ENCODE results near the gene PRND.
"Not testable (repeated sequence)": the region's sequence is repeated elsewhere in the genome, so short reads cannot be mapped to it uniquely, and the experiment has no call there.

PRND gene, protein sequence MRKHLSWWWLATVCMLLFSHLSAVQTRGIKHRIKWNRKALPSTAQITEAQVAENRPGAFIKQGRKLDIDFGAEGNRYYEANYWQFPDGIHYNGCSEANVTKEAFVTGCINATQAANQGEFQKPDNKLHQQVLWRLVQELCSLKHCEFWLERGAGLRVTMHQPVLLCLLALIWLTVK

DNA sequence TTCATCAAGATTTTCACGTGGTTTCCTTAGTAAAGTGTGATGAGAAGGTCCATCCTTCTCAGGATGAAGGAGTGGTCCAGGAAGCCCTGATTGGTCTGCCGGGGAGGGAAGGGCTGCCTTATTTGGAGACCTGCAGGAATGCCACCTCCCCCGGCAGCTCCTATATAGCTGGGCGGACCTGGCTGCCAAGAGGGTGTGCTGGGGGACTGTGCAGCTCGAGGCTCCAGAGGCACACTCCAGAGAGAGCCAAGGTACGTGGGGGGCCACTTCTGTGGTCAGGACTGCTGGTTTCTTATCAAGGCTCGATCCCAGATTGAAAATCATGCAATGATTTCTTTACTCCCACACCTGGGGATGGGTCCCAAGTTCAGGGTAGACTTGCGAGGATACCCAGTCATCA lies at the start of gene PRND:
Gene PRND (plus strand): TSS at position 191 of the 400 bp plus-strand sequence. CDS start 2,643 bp downstream, outside the sequence.
- DNase-seq (ENCODE audit: low spot score), result no peak

DNA sequence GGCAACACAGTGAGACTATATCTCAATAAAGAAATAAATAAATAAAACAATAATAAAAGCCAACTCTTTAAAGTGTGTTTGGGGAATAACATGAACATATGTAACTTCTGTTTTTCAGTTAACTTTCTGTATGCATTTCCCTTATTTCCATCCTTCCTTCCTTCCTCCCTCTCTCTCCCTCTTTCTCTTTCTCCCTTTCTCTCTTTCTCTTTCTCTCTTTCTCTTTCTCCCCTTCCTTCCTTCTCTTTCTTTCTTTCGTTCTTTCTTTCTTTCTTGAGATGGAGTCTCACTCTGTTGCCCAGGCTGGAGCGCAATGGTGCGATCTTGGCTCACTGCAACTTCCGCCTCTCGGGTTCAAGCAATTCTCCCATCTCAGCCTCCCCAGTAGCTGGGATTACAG lies 48.8 kb upstream of the PRND start:
- DNase-seq (ENCODE audit: low spot score), result no peak

DNA sequence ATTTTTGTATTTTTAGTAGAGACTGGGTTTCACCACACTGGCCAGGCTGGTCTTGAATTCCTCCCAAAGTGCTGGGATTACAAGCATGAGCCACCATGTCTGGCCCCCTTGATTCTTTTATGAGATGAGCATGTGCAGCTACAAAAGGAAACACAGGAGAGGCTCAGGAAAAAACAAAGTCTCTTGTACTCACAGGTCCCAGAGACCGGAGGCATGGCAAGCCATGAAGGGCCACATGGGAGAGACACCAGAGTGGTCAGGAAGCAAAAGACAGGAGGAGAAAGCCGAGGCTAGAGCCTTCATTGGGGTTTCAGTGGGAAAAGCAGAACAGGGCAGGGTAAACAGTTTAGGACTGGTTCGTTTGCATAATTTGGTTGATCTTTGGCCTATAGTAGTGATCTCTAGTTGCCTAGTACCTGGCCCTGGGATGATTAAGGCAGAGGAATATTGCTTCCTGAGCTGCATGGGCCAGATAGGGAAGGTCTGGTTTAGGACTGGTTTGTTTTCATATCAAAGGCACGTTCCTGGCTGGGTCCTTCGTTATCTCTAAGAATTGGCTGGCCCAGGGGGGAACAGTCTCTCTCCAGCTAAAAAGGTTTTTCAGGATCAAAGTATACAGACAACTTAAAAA lies 48.2 kb upstream of the PRND start:
- DNase-seq (ENCODE audit: low spot score), result no peak

DNA sequence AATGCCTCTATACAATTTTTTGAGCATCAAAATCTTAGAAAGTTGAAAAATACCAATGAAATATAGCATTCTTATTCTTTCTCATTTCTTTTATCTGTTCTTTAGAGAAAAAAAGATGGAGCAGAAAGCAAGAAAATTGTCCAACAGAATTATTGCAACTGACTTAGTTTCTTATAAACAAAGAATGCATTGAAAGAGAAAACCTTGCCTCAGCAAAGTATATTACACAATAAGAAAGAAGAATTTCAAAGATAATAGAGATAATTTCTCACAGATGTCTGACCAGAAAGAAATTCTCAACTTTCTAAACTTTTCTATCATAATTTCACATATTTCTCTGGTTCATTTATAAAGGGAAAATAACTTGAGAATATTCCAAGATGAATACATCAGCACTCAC lies 47.0 kb upstream of the PRND start:
- DNase-seq (ENCODE audit: low spot score), result no peak

DNA sequence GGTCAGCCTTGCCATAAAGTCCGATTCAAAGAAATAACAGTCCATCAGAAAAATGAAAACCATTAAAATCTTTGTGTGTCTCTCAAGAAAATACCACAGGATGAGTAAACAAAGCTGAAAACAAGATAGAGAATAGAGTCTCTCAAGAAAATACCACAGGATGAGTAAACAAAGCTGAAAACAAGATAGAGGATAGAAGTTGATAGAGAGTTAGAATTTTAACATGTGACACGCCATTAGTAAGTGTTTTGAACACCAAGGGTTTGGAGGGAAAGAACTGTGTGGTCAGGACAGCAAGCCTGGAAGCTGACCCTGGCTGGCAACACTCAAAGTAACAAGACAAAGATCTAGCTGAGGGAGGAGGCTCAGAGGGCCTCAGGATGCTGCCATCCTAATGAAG lies 43.9 kb upstream of the PRND start:
- DNase-seq (ENCODE audit: low spot score), result no peak

DNA sequence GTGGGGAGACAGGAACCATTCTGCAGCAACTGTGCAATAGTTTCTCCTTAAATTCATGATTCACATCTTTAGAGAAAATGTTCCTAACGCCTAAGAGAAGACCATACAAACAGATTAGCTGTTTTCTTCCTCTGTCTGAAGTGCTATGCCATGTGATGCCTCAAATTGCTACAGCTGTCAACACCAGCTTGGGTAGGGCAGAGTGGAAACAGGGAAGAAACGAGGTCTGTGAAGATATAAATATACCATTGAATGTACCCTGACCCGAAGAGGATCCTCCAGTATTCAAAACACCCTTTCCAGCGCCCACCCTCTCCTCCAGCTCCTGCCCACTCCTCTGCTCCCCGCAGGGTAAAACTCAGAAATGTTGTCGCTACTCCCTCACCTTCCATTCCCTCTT lies 40.3 kb upstream of the PRND start:
- no peak for DNase-seq (ENCODE audit: low spot score)

DNA sequence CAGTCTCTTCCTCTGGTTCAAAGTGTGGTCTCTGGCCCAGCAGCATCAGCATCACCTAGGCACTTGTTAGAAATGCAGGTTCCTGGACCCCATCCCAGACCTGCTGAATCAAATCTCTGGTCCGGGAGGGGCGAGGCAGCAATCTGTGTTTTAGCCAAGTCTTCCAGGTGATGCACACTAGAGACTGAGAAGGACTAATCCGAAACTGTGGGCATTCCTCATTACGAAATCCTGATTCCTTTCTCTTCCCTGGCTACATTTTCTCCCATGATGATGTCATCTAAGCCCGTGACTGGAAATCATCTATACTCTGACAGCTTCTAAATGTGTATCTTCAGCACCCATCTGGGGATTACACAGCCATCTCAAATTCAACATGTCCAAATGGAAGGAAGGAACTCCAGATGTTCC lies 39.7 kb upstream of the PRND start:
- no peak for DNase-seq (ENCODE audit: low spot score)

DNA sequence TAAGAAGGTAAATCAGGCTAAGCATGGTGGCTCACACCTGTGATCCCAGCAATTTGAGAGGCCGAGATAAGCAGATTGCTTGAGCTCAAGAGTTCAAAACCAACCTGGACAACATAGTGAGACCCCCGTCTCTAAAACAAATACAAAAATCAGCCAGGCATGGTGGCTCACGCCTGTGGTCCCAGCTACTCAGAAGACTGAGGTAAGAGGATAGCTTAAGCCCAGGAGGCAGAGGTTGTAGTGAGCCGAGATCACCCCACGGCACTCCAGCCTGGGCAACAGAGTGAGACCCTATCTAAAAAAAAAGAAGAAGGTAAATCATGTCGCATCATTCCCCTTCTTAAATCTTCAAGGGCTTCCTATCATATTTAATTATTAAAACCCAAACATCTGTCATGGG lies 39.0 kb upstream of the PRND start:
- no peak for DNase-seq (ENCODE audit: low spot score)

DNA sequence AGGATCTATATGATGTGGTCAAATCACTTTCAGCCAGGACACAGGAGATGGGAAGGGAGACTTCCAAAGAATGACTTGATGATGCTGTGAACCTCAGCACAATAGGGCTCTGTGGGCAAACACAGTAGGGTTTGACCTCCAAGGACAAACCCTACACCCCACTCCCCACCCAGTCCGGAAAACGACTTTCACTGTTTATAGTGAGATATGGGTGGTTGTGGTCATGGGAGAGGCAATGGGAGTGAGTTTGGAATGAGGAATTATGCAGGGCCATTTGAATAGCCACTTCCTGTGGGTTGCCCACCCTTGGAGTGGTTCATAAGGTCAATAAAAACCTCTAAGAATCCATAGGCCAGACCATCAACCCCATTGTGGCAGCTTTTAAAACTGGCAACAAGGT lies 38.4 kb upstream of the PRND start:
- DNase-seq (ENCODE audit: low spot score), result no peak

DNA sequence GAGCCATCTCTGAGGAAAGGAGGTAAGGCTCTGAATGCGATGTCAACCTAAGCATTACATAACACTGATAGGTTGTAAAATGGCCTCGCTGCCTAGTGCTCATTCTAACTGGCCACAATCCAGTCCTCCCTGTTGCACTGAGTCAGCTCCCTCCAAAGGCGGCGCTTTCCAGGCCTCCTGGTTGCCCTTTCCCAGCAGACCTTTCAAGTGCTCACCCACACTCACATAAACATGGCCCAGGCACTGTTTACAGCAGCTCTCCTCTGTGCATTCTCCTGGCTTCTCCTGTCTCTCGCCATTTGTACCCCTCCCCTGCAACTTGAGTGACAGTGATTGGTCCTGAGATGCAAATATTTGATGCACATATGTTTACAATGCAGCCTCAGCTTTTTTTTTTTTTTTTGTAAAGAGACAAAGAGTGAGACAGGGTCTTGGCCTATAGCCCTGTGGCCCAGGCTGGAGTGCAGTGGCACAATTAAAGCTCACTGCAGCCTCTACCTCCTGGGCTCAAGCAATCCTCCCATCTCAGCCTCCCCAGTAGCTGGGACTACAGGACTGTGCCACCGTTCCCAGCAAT lies 36.8 kb upstream of the PRND start:
- DNase-seq (ENCODE audit: low spot score), result no peak

DNA sequence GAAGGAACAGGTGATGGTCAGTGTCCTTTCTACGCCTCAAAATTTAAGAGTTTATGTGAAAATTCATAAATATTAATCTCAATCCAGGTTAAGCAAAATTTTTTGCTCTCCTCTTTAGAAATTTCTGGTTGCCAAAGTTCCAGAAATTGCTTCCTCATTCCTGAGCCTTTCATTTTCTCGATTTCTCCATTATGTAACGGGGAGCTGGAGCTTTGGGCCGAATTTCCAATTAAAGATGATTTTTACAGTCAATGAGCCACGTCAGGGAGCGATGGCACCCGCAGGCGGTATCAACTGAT lies 35.8 kb upstream of the PRND start:
- no peak for DNase-seq (ENCODE audit: low spot score)

DNA sequence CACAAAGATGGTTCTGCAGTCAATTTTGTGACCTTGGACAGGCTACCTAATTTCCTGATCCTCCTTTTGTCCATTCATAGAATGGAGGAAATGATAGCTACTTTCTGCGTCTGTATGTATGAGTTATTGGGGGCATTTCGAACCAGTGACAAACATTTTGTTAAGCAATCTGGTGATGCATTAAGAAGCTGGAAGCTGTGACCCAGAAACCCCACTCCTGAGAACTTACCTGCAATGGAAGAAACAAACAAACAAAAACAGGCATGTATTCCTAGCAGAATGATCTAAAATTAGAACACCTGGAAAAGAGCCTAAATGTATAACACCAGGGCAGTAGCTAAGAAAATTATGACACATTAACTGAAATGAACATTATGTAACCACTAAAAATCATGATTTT lies 33.4 kb upstream of the PRND start:
- no peak for DNase-seq (ENCODE audit: low spot score)

DNA sequence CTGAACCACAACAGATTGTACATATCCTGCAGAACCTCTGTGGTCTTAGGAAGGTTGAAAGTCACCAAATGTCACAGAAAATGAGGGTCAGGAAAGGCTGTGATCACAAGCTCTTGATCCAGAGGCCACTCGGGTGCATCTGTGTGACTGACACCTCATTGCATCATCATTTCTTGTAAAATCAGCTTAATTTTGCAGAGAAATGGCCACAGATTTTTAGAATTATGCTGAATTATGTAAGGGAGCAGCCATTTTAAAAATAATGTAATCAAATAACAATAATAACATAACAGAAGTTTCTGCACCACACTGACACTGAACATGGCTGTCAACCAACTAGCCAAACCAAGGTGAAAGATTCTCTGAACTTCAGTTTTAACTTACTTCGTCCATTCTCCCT lies 32.5 kb upstream of the PRND start:
- no peak for DNase-seq (ENCODE audit: low spot score)

DNA sequence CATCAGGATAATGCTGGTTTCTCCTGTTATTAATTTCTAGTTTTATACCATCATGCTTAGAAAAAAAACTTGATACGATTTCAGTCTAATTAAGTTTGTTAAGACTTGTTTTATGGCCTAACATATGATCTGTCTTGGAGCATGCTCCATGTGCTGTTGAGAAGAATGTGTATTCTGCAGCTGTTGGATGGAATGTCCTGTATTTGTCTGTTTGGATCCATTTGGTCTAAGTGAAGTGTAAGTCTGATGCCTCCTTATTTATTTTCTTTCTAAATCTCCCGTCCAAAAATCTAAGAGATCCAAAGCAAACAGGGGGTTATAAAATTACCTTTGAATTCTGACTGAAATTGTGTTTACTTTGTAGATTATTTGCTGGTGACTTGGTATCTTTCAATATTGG lies 30.0 kb upstream of the PRND start:
- no peak for DNase-seq (ENCODE audit: low spot score)

DNA sequence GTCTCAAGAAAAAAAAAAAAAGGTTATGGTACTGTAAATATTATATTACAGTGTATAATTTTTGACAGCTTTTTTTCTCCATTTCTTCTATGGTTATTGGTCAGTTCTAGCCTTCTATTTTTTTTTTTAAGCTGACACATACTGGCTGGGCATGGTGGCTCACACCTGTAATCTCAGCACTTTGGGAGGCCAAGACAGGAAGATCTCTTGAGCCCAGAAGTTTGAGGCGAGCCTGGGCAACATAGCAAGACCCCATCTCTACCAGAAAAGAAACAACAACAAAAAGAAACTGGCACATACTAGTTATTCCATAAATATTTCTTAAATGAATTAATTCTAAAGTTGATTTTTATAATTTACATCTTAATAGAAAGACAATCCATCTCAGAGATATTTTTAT lies 27.6 kb upstream of the PRND start:
- DNase-seq (ENCODE audit: low spot score), result no peak

DNA sequence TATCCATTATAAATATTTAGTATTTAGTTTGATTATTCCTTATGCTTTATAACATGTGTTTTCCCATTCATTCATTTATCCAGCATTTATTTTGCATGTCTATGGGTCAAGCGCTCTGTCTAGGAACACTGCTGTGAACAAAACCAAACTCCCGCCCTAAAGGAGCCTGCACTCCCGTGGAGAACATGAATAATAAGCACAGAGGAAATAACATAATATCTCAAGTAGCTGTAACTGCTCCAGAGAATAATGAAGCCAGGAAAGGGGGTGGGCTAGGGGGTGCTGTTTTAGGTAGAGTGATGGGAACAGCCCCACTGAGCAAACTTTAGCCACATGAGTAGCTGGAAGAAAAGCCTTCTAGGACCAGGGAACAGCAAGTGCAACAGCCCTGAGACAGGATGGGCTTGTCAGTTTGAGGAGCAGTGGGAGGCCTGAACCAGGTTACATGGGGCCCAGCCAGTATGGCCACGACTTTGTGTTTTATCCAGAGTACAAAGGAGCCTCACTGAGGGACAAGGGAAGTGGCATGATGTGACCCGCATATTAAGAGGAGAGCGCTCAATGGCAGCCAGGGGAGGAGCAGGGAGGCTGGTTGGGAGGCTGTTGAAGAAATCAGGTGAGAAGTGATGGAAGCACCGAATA lies 24.4 kb upstream of the PRND start:
- DNase-seq (ENCODE audit: low spot score), result no peak

DNA sequence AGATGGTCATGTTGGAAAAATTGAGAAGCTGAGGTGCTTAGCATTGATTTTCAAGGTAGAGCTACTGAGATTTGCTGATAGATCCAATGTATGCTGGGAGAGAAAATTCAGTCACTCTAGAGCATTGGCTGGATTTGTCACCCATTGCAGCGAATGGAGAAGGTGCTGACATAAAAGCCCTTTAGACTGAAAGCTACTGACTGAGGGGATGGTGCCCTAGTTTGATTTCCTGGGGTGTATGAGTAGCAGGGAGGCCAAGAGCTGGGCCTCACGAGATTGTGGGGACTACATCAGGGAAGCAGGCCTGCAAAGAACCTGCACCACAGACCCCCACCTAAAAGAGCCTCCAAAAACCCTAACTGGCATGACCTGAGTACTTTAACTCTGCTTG lies 23.9 kb upstream of the PRND start:
- no peak for DNase-seq (ENCODE audit: low spot score)

DNA sequence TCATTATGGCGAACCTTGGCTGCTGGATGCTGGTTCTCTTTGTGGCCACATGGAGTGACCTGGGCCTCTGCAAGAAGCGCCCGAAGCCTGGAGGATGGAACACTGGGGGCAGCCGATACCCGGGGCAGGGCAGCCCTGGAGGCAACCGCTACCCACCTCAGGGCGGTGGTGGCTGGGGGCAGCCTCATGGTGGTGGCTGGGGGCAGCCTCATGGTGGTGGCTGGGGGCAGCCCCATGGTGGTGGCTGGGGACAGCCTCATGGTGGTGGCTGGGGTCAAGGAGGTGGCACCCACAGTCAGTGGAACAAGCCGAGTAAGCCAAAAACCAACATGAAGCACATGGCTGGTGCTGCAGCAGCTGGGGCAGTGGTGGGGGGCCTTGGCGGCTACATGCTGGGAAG lies 22.5 kb upstream of the PRND start:
- DNase-seq (ENCODE audit: low spot score), result no peak

DNA sequence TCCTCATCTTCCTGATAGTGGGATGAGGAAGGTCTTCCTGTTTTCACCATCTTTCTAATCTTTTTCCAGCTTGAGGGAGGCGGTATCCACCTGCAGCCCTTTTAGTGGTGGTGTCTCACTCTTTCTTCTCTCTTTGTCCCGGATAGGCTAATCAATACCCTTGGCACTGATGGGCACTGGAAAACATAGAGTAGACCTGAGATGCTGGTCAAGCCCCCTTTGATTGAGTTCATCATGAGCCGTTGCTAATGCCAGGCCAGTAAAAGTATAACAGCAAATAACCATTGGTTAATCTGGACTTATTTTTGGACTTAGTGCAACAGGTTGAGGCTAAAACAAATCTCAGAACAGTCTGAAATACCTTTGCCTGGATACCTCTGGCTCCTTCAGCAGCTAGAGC lies 21.8 kb upstream of the PRND start:
- DNase-seq (ENCODE audit: low spot score), result no peak

DNA sequence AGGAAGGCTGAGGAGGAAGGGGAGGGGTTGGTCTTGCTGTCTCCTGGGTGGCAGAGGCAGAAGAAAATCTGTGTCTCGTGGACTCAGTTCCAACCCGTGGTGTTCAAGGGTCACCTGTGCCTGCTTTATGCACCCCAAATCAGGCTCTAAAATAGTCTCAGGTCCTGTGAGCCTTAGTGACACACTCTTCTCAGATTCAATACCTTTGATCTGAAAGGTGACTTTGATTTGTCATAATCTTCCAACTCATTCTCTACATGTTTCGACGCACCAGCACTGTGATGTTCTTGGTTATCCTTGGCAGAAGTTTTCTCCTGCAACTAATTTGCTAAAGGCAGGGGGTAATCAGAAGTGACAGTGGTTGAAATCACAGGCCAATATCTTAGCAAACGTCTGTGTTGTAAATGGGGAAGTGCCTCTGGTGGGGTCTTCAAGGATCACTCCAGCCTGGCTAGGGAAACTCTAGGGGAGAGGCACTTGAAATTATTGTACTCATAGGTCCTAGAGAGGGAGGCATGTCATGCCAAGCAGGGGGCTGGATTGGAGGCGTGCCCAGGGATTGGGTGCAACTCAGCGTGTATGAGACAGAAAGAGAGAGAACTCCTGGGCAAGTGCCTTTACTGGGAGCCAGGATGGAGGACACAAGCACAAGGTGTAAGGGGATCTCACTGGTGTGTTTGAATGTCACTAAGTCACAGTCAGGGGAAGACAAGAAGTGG lies 19.0 kb upstream of the PRND start:
- no peak for DNase-seq (ENCODE audit: low spot score)

DNA sequence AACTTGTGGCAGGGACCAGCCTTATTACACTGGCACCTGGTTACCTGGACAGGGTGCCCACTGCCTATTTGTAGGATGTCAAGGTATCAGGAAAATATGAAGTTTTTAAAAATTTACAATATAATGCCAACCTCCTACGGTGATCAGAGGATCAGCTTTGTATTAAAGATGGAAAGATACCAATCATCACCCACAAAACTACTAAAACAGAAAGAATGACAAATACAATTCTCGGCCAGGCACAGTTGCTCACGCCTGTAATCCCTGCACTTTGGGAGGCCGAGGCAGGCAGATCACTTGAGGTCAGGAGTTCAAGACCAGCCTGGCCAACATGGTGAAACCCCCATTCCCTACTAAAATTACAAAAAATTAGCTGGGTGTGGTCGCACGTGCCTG lies 18.4 kb upstream of the PRND start:
- no peak for DNase-seq (ENCODE audit: low spot score)

DNA sequence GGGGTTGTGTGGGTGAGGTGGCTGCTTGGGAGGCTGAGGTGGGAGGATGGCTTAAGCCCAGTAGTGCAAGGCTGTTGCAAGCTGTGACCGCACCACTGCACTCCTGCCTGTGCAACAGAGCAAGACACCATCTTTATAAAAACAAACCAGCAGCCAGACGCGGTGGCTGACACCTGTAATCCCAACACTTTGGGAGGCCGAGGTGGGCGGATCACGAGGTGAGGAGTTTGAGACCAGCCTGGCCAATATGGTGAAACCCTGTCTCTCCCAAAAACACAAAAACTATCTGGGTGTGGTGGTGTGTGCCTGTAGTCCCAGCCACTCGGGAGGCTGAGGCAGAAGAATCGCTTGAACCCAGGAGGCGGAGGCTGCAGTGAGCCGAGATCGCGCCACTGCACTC lies 14.8 kb upstream of the PRND start:
- not testable (repeated sequence) for DNase-seq (ENCODE audit: low spot score)

DNA sequence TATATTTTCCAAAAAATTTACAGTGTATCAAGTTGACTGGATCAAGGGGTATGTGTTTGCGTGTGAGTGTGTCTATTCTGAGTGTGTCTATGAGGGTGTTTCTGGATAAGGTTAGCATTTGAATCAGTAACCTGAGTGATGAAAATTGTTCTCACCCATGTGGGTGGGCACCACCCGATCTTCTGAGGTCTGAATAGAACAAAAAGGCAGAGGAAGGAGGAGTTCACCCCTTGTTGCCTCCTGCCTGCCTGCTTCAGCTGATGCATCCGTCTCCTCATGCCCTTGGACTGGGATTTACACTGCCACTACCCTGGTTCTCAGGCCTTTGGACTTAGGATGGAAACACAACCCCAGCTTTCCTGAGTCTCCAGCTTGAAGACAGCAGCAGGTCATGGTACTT lies 13.7 kb upstream of the PRND start:
- no peak for DNase-seq (ENCODE audit: low spot score)
